Thyroid gland (tissue), 4 donors: ENCODE measurements around the gene AKAP12. TPM values are rescaled to one million over a fixed set of nuclear protein-coding genes. Genes with fewer than 3 reads are reported as not detected.
"Not testable (repeated sequence)": the region's sequence is repeated elsewhere in the genome, so short reads cannot be mapped to it uniquely, and the experiment has no call there.

Experiments
- DNase-seq, 2 donors: peaks; one replicate each; pipeline ENCODE4 v3.0.0-alpha.2; 2019
- H3K27ac ChIP-seq, 3 donors: fragments of 200-600 bp; sonication (generic); 1 replicate in 2 of 3; 2 replicates in 1 of 3; pipeline ENCODE4 v1.5.1; 2016 to 2019; ENCODE audit warnings: mild to moderate bottlenecking in 1 of 3, moderate library complexity in 1 of 3
- H3K27me3 ChIP-seq: fragments of 200-600 bp; sonication (generic); one replicate; pipeline ENCODE4 v1.5.1; 2019
- H3K36me3 ChIP-seq, 2 donors: fragments of 200-600 bp; sonication (generic); one replicate each; pipeline ENCODE4 v1.5.1; 2016 to 2019
- H3K4me1 ChIP-seq, 2 donors: fragments of 200-600 bp; sonication (generic); one replicate each; pipeline ENCODE4 v1.5.1; 2017 to 2019
- H3K4me3 ChIP-seq, 3 donors: fragments of 200-600 bp; sonication (generic); replicated peaks in 1 of 3; 1 replicate in 2 of 3; 2 replicates in 1 of 3; pipeline ENCODE4 v1.5.1; 2016; ENCODE audit warnings: mild to moderate bottlenecking in 1 of 3
- H3K9me3 ChIP-seq: fragments of 200-600 bp; sonication (generic); one replicate; pipeline ENCODE4 v1.5.1; 2017
- CTCF ChIP-seq, 6 experiments: fragments of 200-600 bp in 3 of 6; fragments of 450-650 bp in 3 of 6; sonication (generic) in 3 of 6; IDR thresholded peaks; one replicate each; pipeline ENCODE4 v1.5.1; 2016 to 2019; ENCODE audit warnings: antibody characterized with exemption in 6 of 6, mild to moderate bottlenecking in 2 of 6, inconsistent platforms in 1 of 6, moderate library complexity in 1 of 6
- POLR2A ChIP-seq, 2 donors: fragments of 450-650 bp; IDR thresholded peaks; one replicate each; pipeline ENCODE4 v1.6.1; 2017; ENCODE audit warnings: antibody characterized with exemption in 2 of 2, mild to moderate bottlenecking in 2 of 2, moderate library complexity in 1 of 2
- WGBS, 2 donors: methylation state at CpG; one replicate each; pipeline ENCODE4 v1.1.5; 2017; 5-methylcytosine and 5-hydroxymethylcytosine counted together
- intact Hi-C: fragments of 100-400 bp; cut with DNase I; formaldehyde crosslinking; loops from one replicate; pipeline ENCODE4 v1.15.1; 2023
- total RNA-seq, 4 donors: library from RNA; depleted of rRNA; stranded (reverse); fragments of >200 nt; gene quantifications; one replicate each; pipeline ENCODE4 v1.2.3, GENCODE V29; 2016

The AKAP12 gene
- total RNA-seq, 4 donors from 2014 or later: 50.7 to 108 (median 79.4) TPM

- H3K27ac ChIP-seq: no peak overlapping the region
- H3K27me3 ChIP-seq: no peaks in the 10 kb centered on the region
- H3K4me1 ChIP-seq: peaks cover 0 to 3% of the 10 kb centered on the region in 2 donors
- TF ChIP-seq POLR2A (IDR thresholded peaks at IDR 0.05) (no peak), CTCF (IDR thresholded peaks at IDR 0.05) (no peak)
- no peaks in the 10 kb centered on the region for H3K36me3 ChIP-seq
- 74 to 86% methylated on average over 4 of the region's 4 CpGs for WGBS, 2 donors
- intact Hi-C loops: no loop called here
- no peak overlapping the region for H3K4me3 ChIP-seq
- DNase-seq: no peak
- H3K9me3 ChIP-seq: no peaks in the 10 kb centered on the region
These were observed 142.0 kb downstream of the AKAP12 start for GRCh38 chr6:151381722-151382121.

- H3K36me3 ChIP-seq, intact Hi-C loops, H3K9me3 ChIP-seq, H3K4me1 ChIP-seq, H3K4me3 ChIP-seq, DNase-seq, H3K27me3 ChIP-seq, H3K27ac ChIP-seq: not testable (repeated sequence)
- 95 to 97% methylated on average over 9 of the region's 9 CpGs for WGBS, 2 donors
These were observed 142.9 kb downstream of the AKAP12 start for GRCh38 chr6:151382631-151383030.

GRCh38 chr6:151384151-151384550, 144.4 kb downstream of the AKAP12 start:
- Histone ChIP-seq H3K9me3 (no peaks in the 10 kb centered on the region), H3K27ac (no peak overlapping the region), H3K4me3 (no peak overlapping the region), H3K4me1 (peaks cover 4 to 8% of the 10 kb centered on the region in 2 donors), H3K36me3 (no peaks in the 10 kb centered on the region), H3K27me3 (no peaks in the 10 kb centered on the region)
- intact Hi-C loops: no loop called here
- TF ChIP-seq CTCF (IDR thresholded peaks at IDR 0.05) (no peak), POLR2A (IDR thresholded peaks at IDR 0.05) (no peak)
- DNase-seq: no peak
- 74 to 97% methylated on average over 5 of the region's 5 CpGs for WGBS, 2 donors

- H3K27ac ChIP-seq: no peak overlapping the region
- intact Hi-C loops: no loop called here
- TF ChIP-seq POLR2A (IDR thresholded peaks at IDR 0.05) (no peak), CTCF (IDR thresholded peaks at IDR 0.05) (no peak)
- H3K4me3 ChIP-seq: no peak overlapping the region
- H3K27me3 ChIP-seq: no peaks in the 10 kb centered on the region
- no peaks in the 10 kb centered on the region for H3K36me3 ChIP-seq
- WGBS, 2 donors: 59 to 76% methylated on average over 1 of the region's 1 CpG
- peaks cover 7 to 9% of the 10 kb centered on the region in 2 donors for H3K4me1 ChIP-seq
- no peak for DNase-seq
- H3K9me3 ChIP-seq: no peaks in the 10 kb centered on the region
These were observed 145.4 kb downstream of the AKAP12 start for GRCh38 chr6:151385177-151385576.

GRCh38 chr6:151387175-151387970, 147.6 kb downstream of the AKAP12 start:
- TF ChIP-seq POLR2A (IDR thresholded peaks at IDR 0.05): no peak
- TF ChIP-seq CTCF (IDR thresholded peaks at IDR 0.05): no peak
- intact Hi-C loops: no loop called here
- no peaks in the 10 kb centered on the region for H3K27me3 ChIP-seq
- no peak overlapping the region for H3K4me3 ChIP-seq
- WGBS, 2 donors: 83 to 91% methylated on average over 11 of the region's 11 CpGs
- H3K9me3 ChIP-seq: no peaks in the 10 kb centered on the region
- no peak for DNase-seq
- peaks cover 12 to 13% of the 10 kb centered on the region in 2 donors for H3K4me1 ChIP-seq
- no peaks in the 10 kb centered on the region for H3K36me3 ChIP-seq
- peak overlapping the region in 1 of 3 donors; percentile 4 for H3K27ac ChIP-seq
